Activated CD4-positive, CD25-positive, alpha-beta regulatory T cell treated with anti-CD3 and anti-CD28 coated beads, Interleukin-2, amount 50 U/mL, for 24 hours (primary cell): Measurements from ENCODE around the gene CDK5RAP2.
A peak's percentile ranks its signal among the peaks of the same experiment; 100 is the strongest.
"Not testable (repeated sequence)": the region's sequence is repeated elsewhere in the genome, so short reads cannot be mapped to it uniquely, and the experiment has no call there.

Experiments
- ATAC-seq, 2 donors: fragments of 150-1000 bp; cut with Tn5 transposase; one replicate each; pipeline ENCODE4 v1.10.0; 2021; ENCODE audit warnings: mild to moderate bottlenecking in 1 of 2, moderate library complexity in 1 of 2

CDK5RAP2 gene

DNA sequence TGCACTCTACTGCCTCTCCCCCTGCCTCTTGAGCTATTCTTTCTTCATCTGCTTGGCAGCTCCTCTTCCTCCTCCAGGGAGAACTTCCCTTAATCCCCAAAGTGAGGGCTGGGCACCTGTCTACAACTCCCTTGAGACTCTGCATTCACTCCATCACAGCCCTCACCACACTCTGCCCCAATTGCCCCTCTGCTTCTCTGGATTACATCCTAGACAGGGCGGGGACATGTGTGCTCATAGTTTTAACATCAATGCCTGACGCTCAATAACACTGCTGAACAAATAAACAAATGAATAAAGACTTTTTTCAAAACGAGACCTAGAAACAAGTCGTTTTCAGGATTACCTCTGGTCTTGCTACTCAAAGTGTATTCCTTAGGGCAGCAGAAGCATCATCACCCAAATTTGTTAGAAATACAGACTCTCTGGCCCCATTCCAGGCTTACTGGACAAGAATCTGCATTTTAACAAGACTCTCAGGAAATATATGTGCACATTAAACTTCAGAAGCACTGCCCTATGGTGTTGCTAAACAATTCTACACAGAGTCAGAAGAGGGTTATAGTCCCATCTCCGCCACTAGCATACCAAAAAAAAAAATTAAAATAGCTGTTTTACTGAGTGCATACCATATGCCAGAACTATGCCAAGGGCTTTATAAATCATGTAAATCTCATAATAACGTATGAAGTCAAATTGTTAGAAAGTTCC lies 115.6 kb downstream of the CDK5RAP2 start:
- ATAC-seq = no peak

DNA sequence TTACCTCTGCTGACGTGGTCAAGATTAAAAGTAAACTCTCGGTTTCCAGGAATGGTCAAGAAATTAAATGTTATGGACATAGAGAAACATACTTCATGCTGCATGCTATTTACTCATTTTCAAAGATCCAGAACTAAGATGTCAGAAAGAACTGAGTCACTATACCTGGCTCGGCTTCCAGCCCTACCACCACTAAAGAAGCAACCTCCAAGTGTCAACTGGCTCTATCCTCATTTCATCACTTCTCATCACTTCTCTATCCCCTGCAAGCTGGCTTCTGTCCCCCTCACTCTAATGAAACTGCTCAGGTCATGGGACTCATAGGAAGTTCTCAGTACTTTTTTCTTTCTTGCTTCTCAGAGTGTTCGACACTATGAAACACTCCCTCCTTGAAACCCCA lies 116.2 kb downstream of the CDK5RAP2 start:
- ATAC-seq = no peak

DNA sequence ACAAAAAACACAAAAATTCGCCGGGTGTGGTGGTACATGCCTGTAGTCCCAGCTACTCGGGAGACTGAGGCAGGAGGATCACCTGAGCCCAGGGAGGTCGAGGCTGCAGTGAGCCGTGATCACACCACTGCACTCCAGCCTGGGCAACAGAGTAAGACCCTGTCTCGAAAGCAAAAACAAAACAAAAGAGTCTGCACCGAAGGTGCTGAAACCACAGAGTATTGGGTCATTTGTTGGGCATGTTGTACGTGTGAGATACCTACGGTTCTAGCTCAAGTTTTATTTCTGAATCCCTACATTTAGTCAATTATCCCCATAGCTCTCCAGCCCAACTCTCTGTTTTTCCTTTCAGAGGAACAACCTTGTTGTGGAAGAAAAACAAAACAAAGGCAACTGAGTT lies 118.3 kb downstream of the CDK5RAP2 start:
- ATAC-seq = not testable (repeated sequence)

DNA sequence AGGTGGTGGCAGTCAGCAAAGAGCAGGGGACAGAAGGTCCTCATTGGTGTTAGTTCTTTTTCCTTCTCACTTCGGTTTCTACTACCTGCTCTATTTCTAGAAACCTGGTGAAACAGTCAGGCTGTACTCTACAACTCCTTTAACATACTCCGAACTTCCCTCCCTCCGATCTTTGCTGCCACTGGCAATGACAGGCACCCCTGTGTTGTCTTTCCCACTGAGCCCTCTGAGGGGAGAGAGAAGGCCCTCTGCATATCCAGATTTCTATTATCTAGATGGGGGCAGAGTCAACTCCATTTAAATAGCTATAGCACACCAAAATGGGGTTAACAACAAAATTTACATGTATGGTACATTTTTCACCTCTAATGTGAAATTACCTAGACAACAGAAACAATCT lies 123.7 kb downstream of the CDK5RAP2 start:
- no peak for ATAC-seq

DNA sequence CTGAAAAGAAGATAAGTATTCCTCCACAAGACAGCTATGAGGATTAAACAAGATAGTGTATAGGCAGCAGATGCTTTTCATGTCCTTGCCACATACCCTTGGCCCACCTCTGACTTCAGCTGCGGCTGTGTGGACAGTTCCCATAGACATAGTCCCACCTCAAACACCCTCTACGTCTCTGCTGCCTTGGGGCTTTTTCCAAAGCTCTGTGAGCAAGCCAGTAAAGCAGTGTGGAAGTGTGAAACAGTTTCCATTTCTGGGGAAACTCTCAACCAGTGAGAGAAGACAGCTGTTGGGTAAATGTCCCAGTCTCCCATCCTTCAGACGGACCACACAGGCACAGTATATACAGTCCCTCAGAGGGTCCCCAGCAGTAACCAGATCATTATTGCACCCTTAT lies 125.5 kb downstream of the CDK5RAP2 start:
- no peak for ATAC-seq

DNA sequence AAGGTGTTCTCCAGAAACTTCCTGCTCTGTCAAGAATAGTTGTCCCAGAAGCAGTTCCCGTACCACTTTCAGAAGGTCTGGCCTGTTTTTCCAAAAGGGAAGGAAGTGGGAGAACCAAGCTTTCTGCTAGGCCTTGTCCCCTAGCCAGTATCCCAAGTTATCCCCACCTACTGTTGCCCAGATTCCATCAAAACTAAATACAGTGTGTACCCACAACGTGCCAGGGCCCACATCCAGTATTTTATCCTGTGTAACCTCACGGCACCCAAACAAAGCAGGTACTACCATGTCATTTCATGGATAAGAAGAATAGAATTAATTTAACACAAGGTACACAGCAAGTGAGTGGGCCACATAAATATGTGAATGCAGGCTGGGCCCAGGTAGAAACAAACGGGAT lies 126.2 kb downstream of the CDK5RAP2 start:
- ATAC-seq = no peak

DNA sequence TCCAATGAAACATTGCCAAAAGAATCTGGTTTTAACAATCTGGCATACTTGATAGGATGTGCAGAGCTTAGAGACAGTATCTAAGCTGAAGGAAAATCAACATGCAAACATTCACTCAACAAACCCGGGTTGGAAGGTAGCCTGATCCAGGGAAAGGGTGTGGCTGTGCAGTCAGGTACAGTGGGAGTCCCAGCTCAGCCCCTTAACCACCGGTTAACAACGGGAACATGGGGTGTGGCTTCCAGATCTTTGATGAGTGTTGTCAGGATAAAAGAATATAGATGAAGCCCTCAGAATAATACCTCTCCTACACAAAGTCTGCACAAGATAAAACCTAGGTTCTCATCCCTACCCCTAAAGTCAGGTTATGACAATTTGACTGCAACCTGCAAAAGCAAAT lies 127.3 kb downstream of the CDK5RAP2 start:
- no peak for ATAC-seq

DNA sequence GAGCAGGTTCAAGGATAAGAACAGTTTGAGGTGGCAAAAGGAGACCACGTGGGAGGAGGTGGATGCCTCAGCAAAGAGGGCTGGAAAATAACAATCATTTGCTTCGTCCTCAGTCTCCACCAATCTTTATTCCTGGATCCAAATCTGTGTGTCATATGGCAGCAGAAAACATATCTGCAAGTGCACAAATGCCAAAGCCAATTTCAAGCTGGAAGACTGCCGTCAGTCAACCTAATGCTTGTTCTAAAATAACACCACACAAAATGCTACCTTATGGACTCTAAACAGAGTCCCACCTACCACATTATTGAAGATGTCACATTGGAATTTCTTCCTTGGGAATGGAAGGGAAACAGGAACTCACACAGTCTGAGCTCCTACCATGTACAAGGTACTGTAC lies 129.1 kb downstream of the CDK5RAP2 start:
- no peak for ATAC-seq

DNA sequence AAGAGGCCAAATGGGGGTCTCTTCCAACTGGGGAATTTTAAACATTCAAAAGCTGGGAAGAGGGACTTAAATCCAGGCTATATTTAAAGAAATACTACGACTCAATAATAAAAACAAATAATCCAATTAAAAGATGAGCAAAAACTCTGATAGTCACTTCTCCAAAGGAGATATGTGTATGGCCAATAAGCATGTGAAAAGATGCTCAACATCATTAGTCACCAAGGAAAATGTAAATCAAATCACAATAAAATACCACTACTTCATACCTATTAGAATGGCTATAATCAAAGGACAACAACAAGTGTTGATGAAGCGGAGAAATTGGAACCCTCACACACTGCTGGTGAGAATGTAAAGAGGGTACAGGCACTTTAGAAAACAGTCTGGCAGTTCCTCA lies 130.4 kb downstream of the CDK5RAP2 start:
- no peak for ATAC-seq

DNA sequence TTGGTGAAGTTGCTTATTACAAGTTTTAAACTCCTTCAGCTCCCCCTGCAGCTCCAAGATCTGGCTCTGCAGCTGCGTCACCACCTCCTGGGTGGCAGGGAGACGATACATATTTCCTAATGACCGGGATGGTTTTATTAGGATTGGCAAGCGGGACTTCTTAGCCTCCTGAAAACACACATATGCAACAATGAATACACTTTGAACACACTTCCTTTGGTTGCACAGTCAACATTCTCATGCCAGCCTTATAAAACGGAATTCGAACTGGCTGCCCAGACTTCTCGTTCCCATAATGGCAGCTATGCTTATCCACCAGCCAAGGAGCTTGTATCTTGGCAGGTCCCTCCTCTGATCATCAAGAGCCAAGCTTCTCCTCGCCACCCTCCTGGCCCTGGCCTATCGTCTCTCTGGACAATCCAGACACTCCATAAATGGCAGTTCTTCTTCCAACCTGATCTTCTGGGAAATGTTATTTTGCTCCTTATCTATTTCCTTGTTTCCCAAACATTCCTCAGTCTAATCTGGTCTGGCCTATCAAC lies 131.9 kb downstream of the CDK5RAP2 start:
- ATAC-seq = no peak

DNA sequence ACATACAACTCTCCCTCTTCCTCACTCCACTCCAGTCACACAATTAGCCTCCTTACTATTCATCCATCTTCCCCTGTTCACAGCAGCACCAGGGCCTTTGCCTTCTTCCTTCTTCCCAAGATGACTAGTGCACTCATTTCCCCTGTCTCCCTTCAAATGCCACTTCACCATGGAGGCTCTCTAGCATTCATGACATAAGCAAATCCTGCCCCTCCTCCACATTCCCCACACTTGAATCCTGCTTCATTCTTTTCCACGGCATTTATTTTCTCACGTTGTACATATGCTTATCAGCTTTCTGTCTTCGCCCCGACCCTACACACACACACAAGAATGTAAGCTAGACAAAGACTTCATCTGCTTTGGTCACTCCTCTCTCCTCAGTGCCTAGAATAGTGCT lies 133.3 kb downstream of the CDK5RAP2 start:
- no peak for ATAC-seq

DNA sequence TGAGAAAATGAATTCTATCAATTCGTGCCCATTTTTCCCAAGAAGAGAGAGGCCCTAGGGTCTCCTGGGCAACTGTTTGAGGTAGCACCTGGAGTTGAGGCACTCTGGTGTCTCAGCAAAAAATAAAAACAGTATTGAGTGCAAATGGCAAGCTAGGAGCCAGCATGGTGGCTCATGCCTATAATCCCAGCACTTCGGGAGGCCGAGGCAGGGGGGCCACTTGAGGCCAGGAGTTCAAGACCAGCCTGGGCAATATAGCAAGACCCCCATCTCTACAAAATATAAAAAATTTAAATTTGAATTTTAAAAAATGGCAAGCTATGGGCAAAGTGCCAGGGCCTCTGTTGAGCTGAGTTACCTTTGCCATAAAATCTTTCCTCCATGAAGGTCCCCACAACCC lies 136.0 kb downstream of the CDK5RAP2 start:
- ATAC-seq = no peak

DNA sequence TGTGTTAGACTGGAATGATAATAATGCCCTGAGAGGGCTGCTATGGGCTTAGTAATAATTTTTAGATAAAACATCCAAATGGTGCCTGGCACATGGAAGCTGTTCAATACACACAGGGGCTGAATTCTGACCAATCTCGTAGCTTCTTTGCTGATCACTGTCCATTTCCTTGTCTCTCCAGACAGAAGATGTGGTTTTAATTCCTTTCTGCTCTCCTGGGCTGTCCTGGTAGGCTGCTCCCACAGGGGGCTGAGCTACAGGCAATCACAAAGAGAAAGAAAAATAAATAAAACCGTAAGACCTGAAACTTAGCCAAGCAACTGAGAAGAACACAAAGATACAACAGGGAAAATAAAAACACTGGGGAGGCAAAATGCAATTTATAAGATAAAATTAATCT lies 136.5 kb downstream of the CDK5RAP2 start:
- no peak for ATAC-seq

DNA sequence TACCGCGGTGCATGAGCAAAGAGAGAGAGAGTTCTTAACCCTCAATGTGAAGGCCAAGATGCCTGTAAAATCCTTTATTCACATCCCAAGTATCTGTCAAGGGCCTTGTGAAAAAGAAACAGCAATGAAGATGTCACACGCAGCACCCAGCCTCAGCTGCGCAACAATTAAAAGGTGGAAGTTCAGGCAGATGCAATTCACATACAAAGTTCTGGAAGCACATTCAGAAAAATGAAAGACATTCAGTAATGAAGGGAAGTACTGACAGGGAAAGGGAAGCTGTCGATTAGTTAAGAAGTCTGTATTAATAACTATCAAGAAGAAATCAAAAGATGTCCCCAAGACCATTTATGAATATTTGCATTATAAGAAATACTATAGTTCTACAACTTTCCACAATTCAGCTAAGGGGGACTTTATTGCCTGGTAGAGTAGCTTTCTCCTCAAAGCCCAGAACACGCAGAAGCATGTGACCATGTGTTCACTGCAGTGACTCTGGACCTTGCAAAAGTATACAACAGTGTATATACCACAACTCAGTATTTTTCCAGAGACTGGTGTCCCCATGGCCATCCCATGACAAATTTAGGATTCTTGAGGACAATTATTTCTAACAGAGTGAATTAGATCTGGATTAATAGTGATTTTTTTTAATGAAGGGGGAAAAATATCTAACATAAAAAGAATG lies 137.5 kb downstream of the CDK5RAP2 start:
- ATAC-seq = no peak

DNA sequence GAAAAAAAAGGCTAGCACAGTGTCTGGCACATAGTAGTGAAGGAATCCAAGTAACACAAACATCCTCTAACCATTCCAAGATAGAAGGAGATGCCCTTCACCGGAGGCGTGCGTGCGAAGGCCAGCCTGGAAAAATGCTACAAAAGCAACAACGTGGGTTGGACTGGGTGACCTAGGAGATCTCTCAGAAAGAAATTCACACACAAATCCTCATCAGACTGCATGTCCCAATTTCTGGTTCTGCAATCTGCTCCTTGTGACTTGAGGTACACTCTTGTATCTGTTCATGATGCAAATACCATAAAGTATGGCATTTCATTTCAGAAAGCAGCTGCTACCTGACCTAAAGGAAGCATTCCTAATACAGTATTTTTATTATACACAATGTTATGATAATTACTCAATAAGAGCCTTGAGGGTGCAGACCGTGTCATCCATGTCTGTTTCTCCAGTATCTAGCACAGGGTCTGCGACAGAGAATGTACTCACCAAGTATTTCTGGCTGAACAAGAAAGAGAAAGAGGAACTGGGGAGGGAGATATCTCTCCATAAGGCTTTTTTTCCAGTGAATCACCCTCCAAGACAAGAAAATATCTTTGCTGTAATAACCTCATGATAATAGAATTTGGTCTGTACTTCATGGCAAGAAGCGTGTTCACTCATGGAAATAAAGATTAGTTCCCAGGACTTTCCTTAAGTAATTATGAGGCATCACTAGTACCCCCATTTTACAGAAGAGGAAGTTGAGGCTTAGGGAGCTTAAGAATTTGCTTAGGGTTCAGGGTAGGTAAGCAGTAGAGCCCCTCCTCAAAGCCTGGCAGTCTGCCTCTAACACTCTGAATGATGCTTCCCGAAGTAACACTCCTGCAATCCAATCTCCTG lies 138.3 kb downstream of the CDK5RAP2 start:
- ATAC-seq = no peak

DNA sequence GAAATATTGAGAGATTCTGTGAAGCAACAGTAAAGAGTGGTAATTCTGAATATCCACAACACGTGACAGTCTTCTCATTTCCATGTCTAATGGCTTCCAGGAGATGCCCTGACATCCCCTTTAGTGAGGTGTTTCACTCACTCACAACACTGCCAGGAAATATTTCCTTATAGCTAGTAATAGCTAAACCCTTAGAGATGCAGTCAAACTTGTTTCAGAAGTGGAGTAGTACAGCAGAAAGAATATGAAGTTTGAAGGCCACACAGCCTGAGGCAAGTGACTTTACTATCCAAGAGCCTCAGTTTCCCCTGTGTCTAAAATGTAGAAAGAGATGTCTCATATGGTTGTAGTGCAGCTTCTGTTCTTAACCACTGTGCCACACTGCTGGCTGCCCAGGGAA lies 139.2 kb downstream of the CDK5RAP2 start:
- no peak for ATAC-seq

DNA sequence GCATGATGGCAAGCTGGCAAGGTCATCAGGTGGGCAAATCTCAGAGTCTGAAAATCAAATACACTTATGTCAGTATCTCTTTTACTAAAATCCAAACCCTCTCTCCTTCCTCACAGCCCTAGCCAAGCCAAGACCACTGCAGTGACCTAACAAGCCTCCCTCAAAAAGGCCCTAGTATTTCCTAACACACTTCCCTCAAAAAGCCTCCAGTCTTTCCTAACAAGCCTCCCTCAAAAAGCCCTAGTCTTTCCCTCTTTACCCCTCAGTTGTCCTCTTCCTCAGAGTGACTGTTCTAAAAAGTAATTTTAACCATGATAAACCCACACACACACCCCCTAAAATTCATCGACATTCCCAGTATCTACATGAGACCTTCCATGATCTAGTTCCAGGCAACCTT lies 140.0 kb downstream of the CDK5RAP2 start:
- no peak for ATAC-seq

DNA sequence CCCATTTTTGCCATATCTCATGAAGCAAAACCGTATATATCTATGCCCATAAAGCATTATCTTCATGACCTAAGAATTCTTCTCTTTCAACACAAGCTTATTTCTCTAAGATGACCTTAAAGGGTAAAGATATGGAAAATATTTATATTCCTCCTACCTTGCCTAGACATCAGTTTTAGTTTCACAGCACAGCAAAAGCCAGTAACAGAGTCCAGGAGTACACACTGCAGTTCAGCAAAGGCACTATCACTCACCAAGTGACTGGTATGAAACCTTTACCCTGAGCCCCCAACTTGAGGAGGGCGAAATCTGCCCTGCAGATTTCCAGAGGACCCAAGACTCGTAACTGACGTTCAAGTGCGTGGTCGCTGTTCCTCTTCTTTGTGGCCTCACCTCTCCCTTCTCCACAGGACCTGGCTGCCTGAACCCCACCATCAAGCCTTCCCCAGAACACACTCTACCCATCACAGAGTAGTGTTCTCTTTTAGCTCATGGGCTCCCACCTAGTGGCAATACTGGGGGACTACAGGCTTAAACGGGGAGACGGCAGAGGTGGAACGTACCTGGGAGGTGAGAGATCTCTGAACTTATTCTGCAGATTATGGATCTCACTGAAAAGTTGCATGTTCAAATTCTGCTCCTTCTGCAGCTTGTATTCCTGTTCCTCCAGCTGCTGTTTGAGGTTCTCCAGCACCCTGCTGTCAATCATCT lies 141.0 kb downstream of the CDK5RAP2 start:
- ATAC-seq = peak in 1 of 2 donors; percentile 24

DNA sequence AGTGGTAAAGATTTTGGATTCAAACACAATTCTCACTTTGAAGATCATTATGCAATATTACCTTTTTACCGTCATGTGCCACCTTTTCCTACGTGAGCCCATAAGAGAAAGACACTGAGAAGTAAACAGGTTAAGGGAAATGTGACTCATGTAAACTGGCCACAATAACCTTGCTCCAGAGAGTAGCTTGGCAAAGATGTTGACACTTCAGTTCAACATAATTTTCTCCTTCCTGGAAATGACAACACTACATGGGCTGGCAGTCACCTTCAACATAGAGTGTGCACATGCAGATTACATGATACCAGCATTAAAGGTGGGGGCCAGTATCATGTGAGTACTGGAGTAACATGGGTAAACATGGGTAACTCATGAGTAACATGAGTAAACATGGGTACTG lies 141.9 kb downstream of the CDK5RAP2 start:
- ATAC-seq = peak in 1 of 2 donors; percentile 38

DNA sequence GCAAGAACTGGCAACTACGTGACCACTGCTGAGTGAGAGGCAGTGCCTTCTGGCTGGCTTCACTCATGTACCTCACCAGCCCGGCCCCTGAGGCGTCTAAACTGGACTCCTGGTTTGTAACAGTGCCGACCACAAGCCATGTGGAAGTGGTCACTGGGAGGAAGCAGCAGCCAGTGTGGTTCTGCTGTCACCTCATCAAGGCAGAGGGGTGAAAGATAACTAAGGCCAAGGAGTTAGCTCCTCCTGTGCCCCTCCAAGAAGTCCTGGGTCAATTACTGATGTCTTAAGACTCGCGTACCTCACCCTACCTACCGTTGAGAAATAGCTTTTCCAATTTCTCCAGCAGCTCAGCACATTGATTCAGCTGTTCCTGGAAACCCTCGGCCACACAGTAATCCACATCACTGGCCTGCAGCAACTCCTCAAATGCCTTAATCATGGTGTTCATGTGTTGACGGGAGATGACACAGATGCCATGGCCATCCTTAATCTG lies 142.9 kb downstream of the CDK5RAP2 start:
- no peak for ATAC-seq

DNA sequence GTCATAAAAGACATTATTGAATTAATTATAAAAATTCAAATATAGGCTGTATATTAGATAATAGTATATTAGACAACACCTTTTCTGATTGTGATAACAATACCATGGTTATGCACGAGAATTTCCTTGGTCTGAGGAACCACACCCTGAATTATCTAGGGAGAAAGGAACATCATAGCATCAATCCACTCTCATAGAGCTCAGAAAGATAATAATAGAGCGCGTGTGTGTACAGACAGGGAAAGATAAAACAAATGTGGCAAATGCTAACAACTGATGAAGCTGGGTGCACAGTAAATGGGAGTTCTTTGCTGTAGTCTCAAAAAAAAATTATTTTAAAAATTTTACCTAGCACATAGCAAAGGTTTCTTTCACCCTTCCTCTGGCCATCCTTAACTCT lies 143.5 kb downstream of the CDK5RAP2 start:
- no peak for ATAC-seq

DNA sequence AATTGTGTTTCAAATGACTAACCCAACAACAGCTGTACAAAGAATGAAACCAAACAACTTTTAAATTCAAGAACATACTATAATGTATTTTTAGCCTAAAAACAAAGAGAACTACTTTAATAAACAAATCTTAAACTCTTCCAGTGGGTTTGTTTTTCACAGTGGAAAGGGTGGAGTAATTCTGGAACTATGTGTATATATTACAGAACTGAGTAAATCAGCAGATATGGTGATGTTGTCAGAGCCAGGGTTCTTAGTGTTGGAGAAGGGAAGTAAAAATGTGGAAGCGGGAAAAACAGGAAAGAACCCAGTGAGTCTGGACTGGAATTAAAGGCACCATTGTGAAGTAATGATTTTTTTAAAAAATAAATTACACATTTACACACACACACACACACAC lies 144.9 kb downstream of the CDK5RAP2 start:
- ATAC-seq = no peak

DNA sequence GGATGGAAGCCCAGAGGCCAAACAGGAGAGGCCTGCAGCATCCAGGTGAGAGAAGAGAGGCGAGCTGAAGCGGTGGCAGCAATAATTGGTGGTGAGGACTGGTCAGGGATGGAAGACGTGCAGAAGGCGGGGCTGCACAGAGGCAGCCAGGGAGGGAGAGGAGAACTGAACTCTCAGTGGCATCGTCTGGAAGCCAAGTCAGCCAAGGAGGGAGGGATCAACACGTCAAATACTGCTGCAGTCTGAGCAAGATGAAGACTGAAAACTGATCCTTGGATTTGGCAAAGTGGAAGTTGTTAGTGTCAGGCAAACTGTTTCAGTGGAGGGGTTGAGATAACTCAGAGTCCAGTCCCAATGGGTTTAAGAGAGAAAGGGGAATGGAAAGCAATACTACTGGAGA lies 145.4 kb downstream of the CDK5RAP2 start:
- ATAC-seq = no peak
